Measurements from ENCODE around the gene PSPN.

GRCh38 chr19:6326815-6327214, 48.9 kb downstream of the PSPN start:
- no peak for TF ChIP-seq CTCF (IDR thresholded peaks at IDR 0.05)
- TF ChIP-seq REST (IDR thresholded peaks at IDR 0.05; ENCODE audit: insufficient read depth in 1 of 2, low read depth in 2 of 2, low read length in 1 of 2): no peak

All from Panc1 (cell line).